HL-60/S4 treated with retinoic acid at 250 ng/mL for 4 days and 3 days (cell line): Measurements from ENCODE around the gene INS.

ENCODE experiments used
- in situ Hi-C: fragments of 300-500 bp; cut with MboI; formaldehyde crosslinking; loops from 2 replicates; pipeline ENCODE4 v1.7.0; 2022; ENCODE audit warnings: low sequenced_read_pairs

The INS gene

GRCh38 chr11:2168286-2169004 is 7.4 kb upstream of the INS start:
- in situ Hi-C loops, result no loop called here

GRCh38 chr11:2167141-2168045 is 6.4 kb upstream of the INS start:
- in situ Hi-C loops, result no loop called here

DNA sequence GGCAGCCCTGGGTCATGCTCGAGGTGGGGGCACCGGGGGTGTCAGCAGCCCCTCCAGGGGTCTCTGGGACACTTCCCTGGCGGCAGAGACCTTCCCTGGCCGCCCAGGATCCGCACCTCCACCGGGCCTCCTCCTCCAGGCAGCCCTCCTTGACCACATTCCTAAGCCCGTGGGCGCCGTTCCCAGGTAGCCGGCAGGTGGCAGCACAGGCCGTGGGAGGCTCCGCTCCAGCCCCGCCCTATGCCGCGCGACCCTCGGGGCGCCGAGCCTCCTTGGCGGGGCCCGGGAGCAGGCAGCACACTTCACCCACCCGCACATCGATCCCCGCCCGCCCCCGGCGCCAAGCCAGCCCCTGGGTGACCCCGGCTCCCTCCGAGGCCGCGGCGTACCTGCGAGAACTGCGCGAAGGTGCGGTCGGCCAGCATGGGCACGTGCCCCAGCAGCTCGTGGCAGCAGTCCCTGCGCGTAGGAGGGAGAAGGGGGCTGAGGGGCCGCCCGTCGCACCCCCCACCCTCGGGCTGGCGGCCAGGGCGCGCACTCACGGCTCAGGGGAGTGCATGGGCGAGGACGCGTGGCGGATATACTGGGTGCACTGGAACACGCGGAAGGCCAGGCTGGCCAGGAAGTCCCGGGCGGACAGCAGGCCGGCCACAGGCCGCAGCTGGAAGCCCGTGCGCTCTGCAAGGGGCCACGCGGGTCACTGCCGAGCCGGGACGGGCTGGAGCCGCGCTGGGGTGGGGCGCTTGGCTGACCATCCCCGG is 5.3 kb upstream of the INS start:
- in situ Hi-C loops, result no loop called here

DNA sequence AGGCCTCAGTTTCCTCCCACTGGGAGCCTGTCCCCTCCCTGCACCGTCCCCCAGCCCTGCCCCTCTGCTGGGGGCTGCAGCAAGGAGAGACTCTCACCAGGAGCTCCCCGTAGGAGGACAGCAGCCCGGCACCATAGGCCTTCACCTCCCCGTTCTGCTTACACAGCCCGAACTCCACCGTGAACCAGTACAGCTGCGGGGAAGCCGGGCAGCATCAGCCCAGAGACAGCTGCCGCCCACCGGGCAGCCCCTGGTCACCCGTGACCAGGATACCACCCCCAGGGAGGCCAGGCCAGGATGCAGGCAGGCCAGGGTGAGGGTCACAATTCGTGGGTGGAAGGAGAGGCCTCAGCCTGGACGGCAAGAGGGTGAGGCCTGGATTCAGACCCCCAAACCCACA is 4.6 kb upstream of the INS start:
- in situ Hi-C loops, result no loop called here

- in situ Hi-C loops, result no loop called here
Observed at GRCh38 chr11:2164861-2165555, 4.0 kb upstream of the INS start.

DNA sequence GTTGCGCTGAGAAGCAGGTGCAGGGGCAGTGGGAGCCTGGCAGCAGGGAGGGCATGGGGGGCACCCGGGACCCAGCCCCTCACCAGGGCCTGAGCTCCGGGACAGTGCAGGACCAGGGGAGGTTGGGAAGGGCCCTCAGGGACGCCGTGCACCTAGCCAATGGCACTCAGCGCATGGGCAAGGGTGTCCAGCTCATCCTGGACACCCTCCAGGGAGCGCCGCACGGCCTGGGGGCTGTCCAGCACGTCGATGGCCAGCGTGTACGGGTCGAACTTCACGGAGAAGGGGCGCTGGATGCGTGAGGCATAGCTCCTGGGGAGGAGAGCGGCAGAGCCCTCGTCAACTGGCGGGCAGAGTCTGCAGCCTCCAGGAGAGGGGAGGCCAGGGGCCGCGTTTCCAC is 3.1 kb upstream of the INS start:
- in situ Hi-C loops, result no loop called here

- in situ Hi-C loops, result no loop called here
Observed at GRCh38 chr11:2163428-2163978, 2.5 kb upstream of the INS start.

- in situ Hi-C loops, result no loop called here
Observed at GRCh38 chr11:2159536-2160413, 1.2 kb downstream of the INS start.

DNA sequence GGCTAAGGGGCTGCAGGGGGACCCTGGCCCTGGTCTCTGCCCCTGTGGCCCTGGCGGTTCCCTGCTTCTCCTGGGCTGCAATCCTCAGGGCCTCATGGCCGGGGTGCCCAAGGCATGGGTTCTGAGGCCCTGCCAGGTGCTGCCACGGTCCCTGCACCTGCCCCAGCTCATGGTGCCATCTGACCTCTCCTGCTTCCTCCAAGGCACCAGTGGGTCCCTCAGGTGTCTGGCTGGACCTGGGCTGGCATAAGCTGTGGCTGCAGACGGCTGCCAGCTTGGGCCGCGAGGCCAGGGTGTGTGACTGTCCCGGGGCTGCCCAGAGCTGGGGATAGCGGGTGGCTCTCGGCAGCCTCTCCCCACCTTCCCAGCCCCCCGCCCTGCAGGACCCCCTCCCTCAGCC is 2.0 kb downstream of the INS start:
- in situ Hi-C loops, result no loop called here

- in situ Hi-C loops, result no loop called here
Observed at GRCh38 chr11:2158296-2158737, 2.7 kb downstream of the INS start.

DNA sequence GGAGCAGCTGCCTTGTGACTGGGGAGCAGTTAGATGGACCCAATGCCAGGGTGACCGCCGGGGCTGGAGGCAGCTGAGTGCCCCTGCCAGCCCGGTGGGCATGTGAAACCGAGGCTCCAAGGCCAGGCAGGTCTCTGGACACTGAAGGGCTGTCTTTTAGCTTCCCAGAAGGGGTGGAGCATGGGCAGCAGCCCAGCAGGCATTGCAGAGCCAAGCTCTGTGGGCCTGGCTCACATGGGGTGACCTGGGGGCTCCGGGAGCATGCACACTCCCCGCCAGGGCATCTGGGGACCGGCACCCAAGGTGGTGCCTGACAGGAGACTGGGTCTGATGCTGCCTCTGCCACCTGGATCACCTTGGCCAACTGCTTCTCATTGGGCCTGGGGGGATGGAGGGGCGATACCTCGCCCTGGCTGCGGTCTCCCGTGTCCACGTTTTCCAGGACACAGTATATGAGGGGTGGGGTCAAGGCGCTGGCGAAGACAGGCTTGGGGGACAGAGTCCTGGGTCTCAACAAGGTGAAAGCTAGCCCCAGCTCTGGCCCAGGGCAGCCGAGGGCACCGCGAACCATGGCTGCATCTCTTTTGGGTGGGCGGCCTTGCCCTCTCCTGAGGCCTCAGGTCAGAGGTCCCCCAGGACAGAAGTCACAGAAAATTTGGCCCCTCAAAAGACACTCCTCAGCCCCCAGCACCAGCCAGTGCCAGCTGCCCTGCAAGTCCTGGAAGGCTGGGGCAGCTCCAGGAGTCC is 3.5 kb downstream of the INS start:
- in situ Hi-C loops, result no loop called here

DNA sequence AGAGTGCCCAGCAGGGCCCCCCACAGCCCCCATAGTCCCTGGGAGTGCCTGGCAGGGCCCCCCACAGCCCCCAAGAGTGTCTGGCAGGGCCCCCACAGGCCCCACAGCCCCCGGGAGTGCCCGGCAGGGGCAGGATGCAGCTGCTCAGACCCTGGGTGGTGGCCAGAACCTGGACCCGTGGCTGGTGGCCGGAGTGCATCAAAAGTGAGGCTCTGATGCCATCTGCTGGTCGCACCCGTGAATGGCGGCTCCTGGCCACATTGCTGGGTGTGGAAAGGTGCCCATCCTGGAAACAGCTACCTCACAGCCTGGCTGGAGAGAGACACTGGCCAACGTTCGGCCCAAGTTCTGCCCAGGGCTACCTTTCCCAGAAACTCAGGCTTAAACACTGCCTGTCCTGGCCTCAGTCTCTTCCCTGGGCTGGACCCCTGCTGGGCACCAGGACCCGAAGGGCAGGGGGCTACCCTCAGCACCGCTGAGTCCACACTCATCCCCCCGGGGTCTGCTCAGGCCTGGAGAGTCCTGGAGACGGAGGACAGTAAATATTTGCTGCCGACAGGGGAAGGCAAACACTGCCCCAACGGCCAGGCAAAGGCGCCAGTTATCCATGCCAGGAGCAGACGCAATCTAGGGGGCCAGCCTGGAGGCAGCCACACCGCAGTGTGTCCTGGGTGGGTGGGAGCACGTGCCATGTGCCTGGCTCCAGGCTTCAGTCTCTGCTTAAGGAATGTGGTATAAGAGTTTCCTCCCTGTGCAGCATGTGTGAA is 4.4 kb downstream of the INS start:
- in situ Hi-C loops, result no loop called here

DNA sequence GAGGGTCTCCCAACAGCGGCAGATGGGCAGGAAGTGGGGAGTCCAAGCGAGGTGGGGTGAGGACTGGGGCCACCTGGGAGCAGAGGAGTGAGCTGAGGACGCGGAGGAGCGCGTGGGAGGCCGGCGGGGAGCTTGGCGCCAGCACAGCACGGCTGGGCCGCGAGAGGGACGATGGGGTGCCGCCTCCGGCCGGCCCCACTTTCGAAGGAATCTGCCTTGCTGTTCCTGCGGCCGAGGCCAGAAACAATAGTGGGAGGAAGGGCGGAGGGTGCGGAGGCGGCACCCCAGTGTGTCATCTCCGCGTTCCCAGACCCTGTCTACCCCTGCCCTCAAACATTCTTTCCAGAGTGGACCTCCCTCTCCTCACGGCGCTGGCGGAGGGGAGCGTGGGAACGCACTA is 5.5 kb downstream of the INS start:
- in situ Hi-C loops, result no loop called here

- in situ Hi-C loops, result no loop called here
Observed at GRCh38 chr11:2154889-2155288, 6.1 kb downstream of the INS start.

DNA sequence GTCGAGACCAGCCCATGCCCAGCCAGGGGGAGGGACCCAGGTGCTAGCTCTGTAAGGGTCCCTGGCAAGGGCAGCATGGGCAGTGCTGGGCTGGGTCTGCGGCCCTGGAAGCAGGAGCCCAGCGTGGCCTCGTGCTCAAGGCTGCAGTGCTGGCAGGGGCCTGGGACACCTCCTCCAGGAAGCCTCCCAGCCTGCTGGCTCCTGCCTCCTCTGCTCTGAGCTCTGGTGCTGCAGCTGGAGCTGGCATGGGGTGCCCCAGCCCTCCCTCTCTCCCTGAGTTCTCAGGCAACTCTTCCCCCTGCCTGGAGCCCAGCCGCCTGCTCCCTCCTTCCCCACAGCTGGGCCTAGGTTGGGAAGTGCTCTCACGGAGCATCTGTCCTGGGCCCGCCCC is 6.8 kb downstream of the INS start:
- in situ Hi-C loops, result no loop called here

DNA sequence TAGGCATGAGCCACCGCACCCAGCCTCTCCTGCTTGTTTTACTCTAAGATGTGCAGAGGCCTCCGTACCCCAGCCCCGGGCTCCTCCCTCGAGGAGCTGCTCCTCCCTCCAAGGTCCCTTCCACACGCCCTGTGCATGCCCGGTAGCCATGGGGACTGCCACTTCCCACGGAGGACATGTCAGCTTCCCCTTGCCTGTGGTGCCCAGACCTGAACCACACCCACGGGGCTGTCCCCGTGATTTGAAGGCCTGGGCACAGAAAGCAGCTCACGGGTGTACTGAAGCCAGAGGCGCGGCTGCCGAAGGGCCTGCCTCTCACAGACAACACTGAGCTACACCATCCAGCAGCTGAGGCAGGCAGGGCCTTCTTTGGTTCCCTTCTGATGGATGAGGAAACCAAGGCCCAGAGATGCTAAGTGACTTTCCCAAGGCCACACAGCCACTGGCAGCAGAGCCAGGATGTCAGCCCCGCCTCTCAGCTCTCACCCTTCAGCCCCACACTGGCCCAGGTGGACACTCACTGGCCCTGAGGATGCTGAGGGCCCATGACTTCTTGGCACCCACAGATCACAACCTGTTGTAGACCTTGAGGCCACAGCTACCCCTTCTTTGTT is 7.3 kb downstream of the INS start:
- in situ Hi-C loops, result no loop called here

DNA sequence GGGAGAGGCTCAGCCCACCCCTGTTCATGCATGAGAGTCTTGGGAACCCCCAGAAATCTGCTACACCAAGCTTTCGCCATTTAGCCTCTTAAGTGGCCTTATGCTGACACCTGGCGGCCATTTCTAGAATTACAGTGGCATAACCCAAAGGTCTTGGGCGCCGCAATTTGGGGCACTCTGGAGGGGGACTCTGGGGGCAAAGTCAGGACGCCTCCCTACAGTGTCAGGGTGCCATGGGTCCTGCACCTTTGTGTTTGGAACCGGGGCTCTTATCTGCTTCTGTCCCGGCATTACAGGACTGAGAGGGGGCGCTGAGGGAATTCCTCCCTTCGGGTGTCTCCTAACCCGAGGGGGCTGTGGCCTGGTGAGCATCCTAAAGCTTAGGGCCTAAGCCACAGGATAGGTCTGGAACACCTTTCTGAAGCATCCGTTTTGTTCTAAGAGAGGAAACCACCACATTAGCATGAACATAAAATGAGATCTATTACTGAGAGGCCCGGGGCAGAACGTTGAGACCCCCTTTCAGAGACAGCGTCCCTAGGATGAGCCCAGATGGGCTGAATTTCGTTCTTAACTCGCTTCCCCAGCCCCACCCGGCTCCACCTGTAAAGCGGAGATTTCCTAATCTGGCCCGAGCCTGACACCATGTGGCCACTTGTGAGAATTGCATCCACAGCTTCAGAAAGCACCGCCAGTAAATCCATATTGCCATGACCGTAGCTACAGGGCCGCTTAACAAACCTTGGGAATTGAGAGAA is 9.3 kb downstream of the INS start:
- in situ Hi-C loops, result no loop called here
